ENCODE data around the gene TSGA10. TPM values are rescaled to one million over a fixed set of nuclear protein-coding genes. Genes with fewer than 3 reads are reported as not detected.

The TSGA10 gene
- polyA plus RNA-seq, 3 donors = 0.32 to 2.2 (median 0.79) TPM

GRCh38 chr2:98985905-98986666 lies 168.7 kb downstream of the TSGA10 start:
- intact Hi-C loops (cut with micrococcal nuclease) = no loop called here
- H3K27ac ChIP-seq (ENCODE audit: low read depth in 1 of 2, low read length in 2 of 2) = no peak overlapping the region
- H4K20me1 ChIP-seq (ENCODE audit: insufficient read depth, low read length) = no peaks in the 10 kb centered on the region
- H3K4me3 Mint-ChIP-seq = no peak overlapping the region
- no peaks in the 10 kb centered on the region for H3K4me1 Mint-ChIP-seq
- H3K79me2 ChIP-seq (ENCODE audit: insufficient read depth, low read length) = no peaks in the 10 kb centered on the region
- H3K27ac Mint-ChIP-seq = no peak overlapping the region
- H3K9me3 ChIP-seq (replicated peaks in 1 of 2; ENCODE audit: control insufficient read depth in 1 of 2, insufficient read depth in 1 of 2, low read length in 2 of 2) = peaks cover 0 to 2% of the 10 kb centered on the region in 2 donors
- H3K4me2 ChIP-seq (replicated peaks; ENCODE audit: extremely low read depth, low read length, poor library complexity, severe bottlenecking) = no peak overlapping the region
- H3K36me3 Mint-ChIP-seq = no peaks in the 10 kb centered on the region
- H3K27me3 Mint-ChIP-seq (ENCODE audit: low read depth in 3 of 3) = peaks cover 0 to 8% (median 2%) of the 10 kb centered on the region in 3 donors
- no peak overlapping the region for H3K9ac ChIP-seq (ENCODE audit: insufficient read depth, low read length, poor library complexity, severe bottlenecking)
- H3K9me3 Mint-ChIP-seq = peaks cover 6 to 15% (median 10%) of the 10 kb centered on the region in 7 donors
- H2AFZ ChIP-seq (ENCODE audit: insufficient read depth, low read depth, low read length, poor library complexity, severe bottlenecking) = no peak overlapping the region
- H3K4me1 ChIP-seq (ENCODE audit: control insufficient read depth in 1 of 2, insufficient read depth in 2 of 2, low read length in 2 of 2) = no peaks in the 10 kb centered on the region
- no peak overlapping the region for H3K4me3 ChIP-seq (replicated peaks in 1 of 3; ENCODE audit: low read depth in 2 of 3, low read length in 3 of 3)
- TF ChIP-seq, protein P1, sequence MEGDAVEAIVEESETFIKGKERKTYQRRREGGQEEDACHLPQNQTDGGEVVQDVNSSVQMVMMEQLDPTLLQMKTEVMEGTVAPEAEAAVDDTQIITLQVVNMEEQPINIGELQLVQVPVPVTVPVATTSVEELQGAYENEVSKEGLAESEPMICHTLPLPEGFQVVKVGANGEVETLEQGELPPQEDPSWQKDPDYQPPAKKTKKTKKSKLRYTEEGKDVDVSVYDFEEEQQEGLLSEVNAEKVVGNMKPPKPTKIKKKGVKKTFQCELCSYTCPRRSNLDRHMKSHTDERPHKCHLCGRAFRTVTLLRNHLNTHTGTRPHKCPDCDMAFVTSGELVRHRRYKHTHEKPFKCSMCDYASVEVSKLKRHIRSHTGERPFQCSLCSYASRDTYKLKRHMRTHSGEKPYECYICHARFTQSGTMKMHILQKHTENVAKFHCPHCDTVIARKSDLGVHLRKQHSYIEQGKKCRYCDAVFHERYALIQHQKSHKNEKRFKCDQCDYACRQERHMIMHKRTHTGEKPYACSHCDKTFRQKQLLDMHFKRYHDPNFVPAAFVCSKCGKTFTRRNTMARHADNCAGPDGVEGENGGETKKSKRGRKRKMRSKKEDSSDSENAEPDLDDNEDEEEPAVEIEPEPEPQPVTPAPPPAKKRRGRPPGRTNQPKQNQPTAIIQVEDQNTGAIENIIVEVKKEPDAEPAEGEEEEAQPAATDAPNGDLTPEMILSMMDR (IDR thresholded peaks at IDR 0.05) = no peak
- no peak for DNase-seq
- H3K36me3 ChIP-seq (replicated peaks in 1 of 2; ENCODE audit: control insufficient read depth in 1 of 2, insufficient read depth in 2 of 2, low read length in 2 of 2) = no peaks in the 10 kb centered on the region
- WGBS (ENCODE audit: insufficient coverage) = no CpG with 5 or more reads among the region's 2 CpGs
- no peaks in the 10 kb centered on the region for H3K27me3 ChIP-seq (ENCODE audit: control insufficient read depth in 2 of 2, insufficient read depth in 2 of 2, low read length in 2 of 2)

DNA sequence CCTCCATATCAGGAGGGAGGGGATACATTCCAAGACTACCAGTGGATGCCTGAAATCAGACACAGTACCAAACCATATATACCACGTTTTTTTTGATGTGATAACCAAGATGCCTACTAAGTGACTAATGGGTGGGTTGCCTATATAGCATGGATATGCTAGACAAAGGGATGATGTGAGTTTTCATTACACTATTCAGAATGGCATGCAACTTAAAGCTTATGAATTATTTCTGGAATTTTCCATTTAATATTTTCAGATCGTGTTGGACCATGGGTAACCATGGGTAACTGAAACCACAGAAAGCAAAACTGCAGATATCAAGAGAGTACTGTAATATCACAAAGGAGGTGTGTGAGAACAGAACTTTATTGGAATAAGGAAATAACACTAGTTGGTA lies 179.1 kb downstream of the TSGA10 start:
- Histone ChIP-seq H2AFZ (ENCODE audit: insufficient read depth, low read depth, low read length, poor library complexity, severe bottlenecking) (no peak overlapping the region), H4K20me1 (ENCODE audit: insufficient read depth, low read length) (no peaks in the 10 kb centered on the region), H3K27ac (ENCODE audit: low read depth in 1 of 2, low read length in 2 of 2) (no peak overlapping the region), H3K4me2 (replicated peaks; ENCODE audit: extremely low read depth, low read length, poor library complexity, severe bottlenecking) (no peak overlapping the region), H3K79me2 (ENCODE audit: insufficient read depth, low read length) (no peaks in the 10 kb centered on the region), H3K4me1 (ENCODE audit: control insufficient read depth in 1 of 2, insufficient read depth in 2 of 2, low read length in 2 of 2) (no peaks in the 10 kb centered on the region), H3K9me3 (replicated peaks in 1 of 2; ENCODE audit: control insufficient read depth in 1 of 2, insufficient read depth in 1 of 2, low read length in 2 of 2) (peaks cover 13 to 20% of the 10 kb centered on the region in 2 donors), H3K36me3 (replicated peaks in 1 of 2; ENCODE audit: control insufficient read depth in 1 of 2, insufficient read depth in 2 of 2, low read length in 2 of 2) (no peaks in the 10 kb centered on the region), H3K27me3 (ENCODE audit: control insufficient read depth in 2 of 2, insufficient read depth in 2 of 2, low read length in 2 of 2) (no peaks in the 10 kb centered on the region), H3K9ac (ENCODE audit: insufficient read depth, low read length, poor library complexity, severe bottlenecking) (no peak overlapping the region), H3K4me3 (replicated peaks in 1 of 3; ENCODE audit: low read depth in 2 of 3, low read length in 3 of 3) (no peak overlapping the region)
- TF ChIP-seq, protein P1 (IDR thresholded peaks at IDR 0.05) = no peak
- WGBS (ENCODE audit: insufficient coverage) = no CpG with 5 or more reads among the region's 2 CpGs
- intact Hi-C loops (cut with micrococcal nuclease) = no loop called here
- Mint-ChIP-seq H3K4me3 (no peak overlapping the region), H3K27ac (no peak overlapping the region), H3K27me3 (ENCODE audit: low read depth in 3 of 3) (peaks cover 3 to 9% (median 6%) of the 10 kb centered on the region in 3 donors), H3K9me3 (peaks cover 18 to 54% (median 46%) of the 10 kb centered on the region in 7 donors), H3K4me1 (no peaks in the 10 kb centered on the region), H3K36me3 (no peaks in the 10 kb centered on the region)
- no peak for DNase-seq

All from CD14-positive monocyte (primary cell).